ENCODE results near the gene ZNF195. TPM values are rescaled to one million over a fixed set of nuclear protein-coding genes. Genes with fewer than 3 reads are reported as not detected.
"Not testable (repeated sequence)": the region's sequence is repeated elsewhere in the genome, so short reads cannot be mapped to it uniquely, and the experiment has no call there.

The ZNF195 gene
- total RNA-seq, 1 experiment from 2014 or later = 47.7 TPM

- H3K27ac ChIP-seq (ENCODE audit: low read depth, low read length); H3K4me1 ChIP-seq (ENCODE audit: control insufficient read depth in 1 of 2, insufficient read depth in 2 of 2, low read length in 2 of 2); H2AFZ ChIP-seq (ENCODE audit: low read depth, low read length, poor library complexity, severe bottlenecking); H3K9ac ChIP-seq (ENCODE audit: low read length); DNase-seq (ENCODE audit: low read depth, low spot score); POLR2A ChIA-PET; H3K4me3 ChIP-seq (replicated peaks in 1 of 2; ENCODE audit: low read depth in 1 of 2, low read length in 2 of 2); H3K79me2 ChIP-seq (ENCODE audit: insufficient read depth, low read length); H4K20me1 ChIP-seq (ENCODE audit: insufficient read depth); H3K27me3 ChIP-seq (ENCODE audit: insufficient read depth, low read length); RAD21 ChIA-PET (ENCODE audit: low non-redundant PET in 1 of 2, low total read pairs in 2 of 2, uncharacterized antibody in 2 of 2, unreplicated experiment in 2 of 2); CTCF ChIA-PET; H3K4me2 ChIP-seq (ENCODE audit: low read length); H3K9me3 ChIP-seq (ENCODE audit: control insufficient read depth in 1 of 2, insufficient read depth in 1 of 2, low read depth in 1 of 2, low read length in 2 of 2); H3K9me2 ChIP-seq (ENCODE audit: insufficient read depth); H3K36me3 ChIP-seq (ENCODE audit: control insufficient read depth in 1 of 2, insufficient read depth in 2 of 2, low read length in 2 of 2); BruUV-seq (replicated peaks); ATAC-seq; intact Hi-C loops (cut with micrococcal nuclease): not testable (repeated sequence)
Observed at GRCh38 chr11:3393450-3393849, 14.5 kb upstream of the ZNF195 start.

DNA sequence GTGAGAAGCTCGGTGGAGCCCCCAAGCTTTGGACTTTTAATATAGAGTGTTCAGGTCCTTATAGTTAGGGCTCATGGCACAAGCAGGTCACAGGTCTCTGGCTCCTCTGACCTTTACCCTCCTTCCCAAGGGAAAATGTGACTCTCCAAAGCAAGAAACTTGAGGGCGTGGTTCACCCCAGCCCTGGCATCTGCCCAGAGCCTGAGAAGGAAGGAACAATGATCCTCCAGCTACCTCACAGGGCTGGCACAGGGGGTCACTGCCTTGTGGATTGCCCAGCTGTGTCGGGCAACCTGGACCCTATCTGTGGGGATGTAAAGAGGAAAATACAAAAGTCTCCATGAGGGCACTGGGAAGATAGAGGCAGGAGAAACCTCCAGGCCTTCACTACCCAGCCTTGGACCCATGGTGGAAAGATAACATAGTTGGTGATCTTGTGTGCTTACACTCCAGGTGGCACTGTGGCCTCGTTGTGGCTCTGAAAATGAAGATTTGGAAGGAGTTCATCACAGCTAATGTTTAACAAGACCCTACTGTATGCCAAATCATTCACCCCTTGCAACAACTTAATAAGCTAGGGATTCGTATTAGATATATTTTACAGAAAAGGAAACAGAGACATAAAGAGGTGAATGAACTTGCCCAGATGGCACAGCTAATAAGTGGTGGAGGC is 3.8 kb upstream of the ZNF195 start:
- POLR2A ChIA-PET = no interaction called here
- no TSS peak for BruUV-seq (replicated peaks)
- no peak for ATAC-seq

More for the DNA sequence above, 3.8 kb upstream of the ZNF195 start:
- no peak overlapping the region for H2AFZ ChIP-seq (ENCODE audit: low read depth, low read length, poor library complexity, severe bottlenecking)
- H3K27me3 ChIP-seq (ENCODE audit: insufficient read depth, low read length) = no peaks in the 10 kb centered on the region
- H3K36me3 ChIP-seq (ENCODE audit: control insufficient read depth in 1 of 2, insufficient read depth in 2 of 2, low read length in 2 of 2) = no peaks in the 10 kb centered on the region
- no peak overlapping the region for H3K9ac ChIP-seq (ENCODE audit: low read length)
- H3K4me1 ChIP-seq (ENCODE audit: control insufficient read depth in 1 of 2, insufficient read depth in 2 of 2, low read length in 2 of 2) = peaks cover under 1 to 15% of the 10 kb centered on the region in 2 experiments; a peak in 2 of 4 replicates
- H3K79me2 ChIP-seq (ENCODE audit: insufficient read depth, low read length) = peaks cover 11% of the 10 kb centered on the region
- no peaks in the 10 kb centered on the region for H3K9me3 ChIP-seq (ENCODE audit: control insufficient read depth in 1 of 2, insufficient read depth in 1 of 2, low read depth in 1 of 2, low read length in 2 of 2)
- H3K9me2 ChIP-seq (ENCODE audit: insufficient read depth) = no peaks in the 10 kb centered on the region
- DNase-seq (ENCODE audit: low read depth, low spot score) = no peak
- no peak overlapping the region for H3K27ac ChIP-seq (ENCODE audit: low read depth, low read length)
- ChIA-PET CTCF (interaction anchor here (1.0 to 2.1 kb wide), 2 partner anchors 25 to 42 kb away, joined by 3 to 10 read pairs; no protein-coding TSS in a partner anchor), RAD21 (ENCODE audit: low non-redundant PET in 1 of 2, low total read pairs in 2 of 2, uncharacterized antibody in 2 of 2, unreplicated experiment in 2 of 2) (no interaction called here)
- TF ChIP-seq SIN3A (IDR thresholded peaks at IDR 0.05; ENCODE audit: low read depth) (no peak), FOSL1 (IDR thresholded peaks at IDR 0.05; ENCODE audit: low read depth) (no peak), ZFX (IDR thresholded peaks at IDR 0.05) (no peak), JUND (IDR thresholded peaks at IDR 0.05) (no peak), ATF3 (IDR thresholded peaks at IDR 0.05) (no peak), POLR2AphosphoS5 (IDR thresholded peaks at IDR 0.05; ENCODE audit: low read depth, low read length) (no peak), EZH2phosphoT487 (IDR thresholded peaks at IDR 0.05; ENCODE audit: borderline replicate concordance) (no peak), SRF (IDR thresholded peaks at IDR 0.05; ENCODE audit: low read depth) (no peak), TCF7L2 (IDR thresholded peaks at IDR 0.05; ENCODE audit: borderline replicate concordance, extremely low read depth, insufficient read depth, insufficient read length) (no peak), RAD21 (IDR thresholded peaks at IDR 0.05; ENCODE audit: low read depth) (peak; percentile 52)
- TF ChIP-seq, protein P1, sequence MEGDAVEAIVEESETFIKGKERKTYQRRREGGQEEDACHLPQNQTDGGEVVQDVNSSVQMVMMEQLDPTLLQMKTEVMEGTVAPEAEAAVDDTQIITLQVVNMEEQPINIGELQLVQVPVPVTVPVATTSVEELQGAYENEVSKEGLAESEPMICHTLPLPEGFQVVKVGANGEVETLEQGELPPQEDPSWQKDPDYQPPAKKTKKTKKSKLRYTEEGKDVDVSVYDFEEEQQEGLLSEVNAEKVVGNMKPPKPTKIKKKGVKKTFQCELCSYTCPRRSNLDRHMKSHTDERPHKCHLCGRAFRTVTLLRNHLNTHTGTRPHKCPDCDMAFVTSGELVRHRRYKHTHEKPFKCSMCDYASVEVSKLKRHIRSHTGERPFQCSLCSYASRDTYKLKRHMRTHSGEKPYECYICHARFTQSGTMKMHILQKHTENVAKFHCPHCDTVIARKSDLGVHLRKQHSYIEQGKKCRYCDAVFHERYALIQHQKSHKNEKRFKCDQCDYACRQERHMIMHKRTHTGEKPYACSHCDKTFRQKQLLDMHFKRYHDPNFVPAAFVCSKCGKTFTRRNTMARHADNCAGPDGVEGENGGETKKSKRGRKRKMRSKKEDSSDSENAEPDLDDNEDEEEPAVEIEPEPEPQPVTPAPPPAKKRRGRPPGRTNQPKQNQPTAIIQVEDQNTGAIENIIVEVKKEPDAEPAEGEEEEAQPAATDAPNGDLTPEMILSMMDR (IDR thresholded peaks at IDR 0.05 in 2 of 3, conservative IDR thresholded peaks at IDR 0.05 in 1 of 3; ENCODE audit: borderline replicate concordance in 1 of 3, insufficient read depth in 1 of 3, low read depth in 2 of 3, low read length in 2 of 3) = peak in 2 of 3 experiments; percentile 19 to 50; a peak in 2 of 6 replicates
- TF ChIP-seq, protein P2, sequence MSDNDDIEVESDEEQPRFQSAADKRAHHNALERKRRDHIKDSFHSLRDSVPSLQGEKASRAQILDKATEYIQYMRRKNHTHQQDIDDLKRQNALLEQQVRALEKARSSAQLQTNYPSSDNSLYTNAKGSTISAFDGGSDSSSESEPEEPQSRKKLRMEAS (IDR thresholded peaks at IDR 0.05) = no peak
- H3K4me3 ChIP-seq (replicated peaks in 1 of 2; ENCODE audit: low read depth in 1 of 2, low read length in 2 of 2) = no peak overlapping the region
- H4K20me1 ChIP-seq (ENCODE audit: insufficient read depth) = no peaks in the 10 kb centered on the region
- H3K4me2 ChIP-seq (ENCODE audit: low read length) = no peak overlapping the region
- intact Hi-C loops (cut with micrococcal nuclease) = no loop called here

All from HCT116 (cell line).